A673 (cell line): ENCODE data around the gene S100A5. TPM values are rescaled to one million over a fixed set of nuclear protein-coding genes. Genes with fewer than 3 reads are reported as not detected.

Source experiments
- BruUV-seq: library from RNA; stranded (reverse); fragments of 400-500 nt; replicated peaks from 2 replicates; lab custom pipeline; 2021; lab: Mats Ljungman, UMichigan
- CTCF ChIA-PET: fragments of 300-600 bp; sonication (Branson Sonifier 250); formaldehyde crosslinking; loops from one replicate; lab custom pipeline; 2022; ENCODE audit warnings: antibody characterized with exemption; lab: Charles Lee
- POLR2A ChIA-PET: fragments of 300-600 bp; sonication (Branson Sonifier 250); formaldehyde crosslinking; loops from one replicate; lab custom pipeline; 2022; ENCODE audit warnings: antibody characterized with exemption; ENCODE audit not compliant: low non-redundant PET; lab: Charles Lee
- DNase-seq: peaks from one replicate; pipeline ENCODE4 v3.0.0-alpha.2; 2015; ENCODE audit warnings: low spot score
- H3K27ac ChIP-seq: fragments of 200-600 bp; sonication (generic); 2 replicates; pipeline ENCODE4 v1.5.1; 2016; ENCODE audit warnings: mixed run types, low read depth, mild to moderate bottlenecking, mixed read lengths, antibody characterized with exemption, low read length; ENCODE audit not compliant: poor library complexity, severe bottlenecking
- H3K27me3 ChIP-seq: fragments of 200-600 bp; sonication (generic); replicated peaks from 2 replicates; pipeline ENCODE4 v1.6.1; 2017; ENCODE audit warnings: mixed run types, low read depth, mild to moderate bottlenecking, mixed read lengths, antibody characterized with exemption, low read length; ENCODE audit not compliant: insufficient read depth, poor library complexity
- H3K36me3 ChIP-seq: fragments of 200-600 bp; sonication (generic); 2 replicates; pipeline ENCODE4 v1.6.1; 2016; ENCODE audit warnings: mixed run types, mild to moderate bottlenecking, mixed read lengths, antibody characterized with exemption, low read length; ENCODE audit not compliant: insufficient read depth, poor library complexity, severe bottlenecking
- H3K4me1 ChIP-seq: fragments of 200-600 bp; sonication (generic); 2 replicates; pipeline ENCODE4 v1.6.1; 2017; ENCODE audit warnings: mixed run types, mild to moderate bottlenecking, mixed read lengths, antibody characterized with exemption, low read length; ENCODE audit not compliant: insufficient read depth, poor library complexity, severe bottlenecking
- H3K4me3 ChIP-seq: fragments of 200-600 bp; sonication (generic); 2 replicates; pipeline ENCODE4 v1.5.1; 2016; ENCODE audit warnings: low read depth, mixed run types, mild to moderate bottlenecking, mixed read lengths, low read length; ENCODE audit not compliant: poor library complexity, severe bottlenecking
- H3K9me3 ChIP-seq: fragments of 200-600 bp; sonication (generic); 2 replicates; pipeline ENCODE4 v1.6.1; 2016; ENCODE audit warnings: mixed run types, low read depth, mild to moderate bottlenecking, mixed read lengths, antibody characterized with exemption, low read length; ENCODE audit not compliant: poor library complexity, severe bottlenecking
- CTCF ChIP-seq: fragments of 300-800, 200-600 bp; sonication (generic); conservative IDR thresholded peaks from 2 replicates; pipeline ENCODE4 v1.5.1; 2017; ENCODE audit warnings: low read depth, mild to moderate bottlenecking, antibody characterized with exemption, low read length, moderate library complexity, mixed read lengths
- EZH2 ChIP-seq: fragments of 200-600 bp; sonication (generic); IDR thresholded peaks from 2 replicates; pipeline ENCODE4 v1.6.1; 2017; ENCODE audit warnings: borderline replicate concordance, low read depth, mild to moderate bottlenecking, mixed read lengths, antibody characterized with exemption, low read length; ENCODE audit not compliant: poor library complexity, severe bottlenecking
- intact Hi-C: fragments of 100-400 bp; cut with micrococcal nuclease; formaldehyde crosslinking; loops from one replicate; pipeline ENCODE4 v1.10.0; 2022; ENCODE audit not compliant: unreplicated experiment
- total RNA-seq: library from RNA; stranded (reverse); gene quantifications from 2 replicates; pipeline ENCODE4 v1.2.3, GENCODE V29; 2021

The S100A5 gene
- total RNA-seq, 1 experiment from 2014 or later = not detected

- H3K27ac ChIP-seq = no peak overlapping the region
- H3K27me3 ChIP-seq = no peaks in the 10 kb centered on the region
- H3K36me3 ChIP-seq = no peaks in the 10 kb centered on the region
- no peaks in the 10 kb centered on the region for H3K4me1 ChIP-seq
- POLR2A ChIA-PET = no interaction called here
- H3K4me3 ChIP-seq = no peak overlapping the region
- no TSS peak for BruUV-seq
- no peak for DNase-seq
- intact Hi-C loops = no loop called here
- TF ChIP-seq CTCF (no peak), EZH2 (no peak)
- CTCF ChIA-PET = no interaction called here
- H3K9me3 ChIP-seq = no peaks in the 10 kb centered on the region
Measured at GRCh38 chr1:153557877-153558276, 17.1 kb upstream of the S100A5 start.

GRCh38 chr1:153556348-153556747, 15.6 kb upstream of the S100A5 start:
- H3K4me3 ChIP-seq = no peak overlapping the region
- ChIA-PET POLR2A (no interaction called here), CTCF (no interaction called here)
- no peaks in the 10 kb centered on the region for H3K36me3 ChIP-seq
- no peaks in the 10 kb centered on the region for H3K27me3 ChIP-seq
- no peak for TF ChIP-seq EZH2
- no peak for TF ChIP-seq CTCF
- no peak for DNase-seq
- no peaks in the 10 kb centered on the region for H3K4me1 ChIP-seq
- intact Hi-C loops = no loop called here
- BruUV-seq = no TSS peak
- no peak overlapping the region for H3K27ac ChIP-seq
- no peaks in the 10 kb centered on the region for H3K9me3 ChIP-seq

GRCh38 chr1:153553830-153554541, 13.3 kb upstream of the S100A5 start:
- H3K4me3 ChIP-seq = no peak overlapping the region
- H3K36me3 ChIP-seq = no peaks in the 10 kb centered on the region
- intact Hi-C loops = no loop called here
- ChIA-PET POLR2A (no interaction called here), CTCF (interaction anchor here (0.6 kb wide), 1 partner anchor 69 kb away, joined by 5 read pairs; no protein-coding TSS in a partner anchor)
- no peaks in the 10 kb centered on the region for H3K27me3 ChIP-seq
- no peak overlapping the region for H3K27ac ChIP-seq
- TF ChIP-seq CTCF (no peak), EZH2 (no peak)
- no peaks in the 10 kb centered on the region for H3K4me1 ChIP-seq
- no peaks in the 10 kb centered on the region for H3K9me3 ChIP-seq
- BruUV-seq = no TSS peak
- DNase-seq = no peak
